Fibroblast of lung (primary cell): Measurements from ENCODE around the gene SLMAP. TPM values are rescaled to one million over a fixed set of nuclear protein-coding genes. Genes with fewer than 3 reads are reported as not detected.
A peak's percentile ranks its signal among the peaks of the same experiment; 100 is the strongest.

Experiments
- DNase-seq, 2 donors: peaks; one replicate each; pipeline versions ENCODE4 v3.0.0 to v3.0.0-alpha.2; 2010; ENCODE audit warnings: low read depth in 2 of 2
- H2AFZ ChIP-seq: 2 replicates; pipeline ENCODE4 v1.5.1; 2012; ENCODE audit warnings: low read length, control low read depth, inconsistent platforms
- H3K27ac ChIP-seq: 2 replicates; pipeline ENCODE4 v1.5.1; 2011; ENCODE audit warnings: low read length, control low read depth; ENCODE audit not compliant: insufficient read depth
- H3K27me3 ChIP-seq: 2 replicates; pipeline ENCODE4 v1.5.1; 2011; ENCODE audit warnings: mild to moderate bottlenecking, low read length; ENCODE audit not compliant: control insufficient read depth, insufficient read depth
- H3K36me3 ChIP-seq: 2 replicates; pipeline ENCODE4 v1.5.1; 2011; ENCODE audit warnings: low read length; ENCODE audit not compliant: control insufficient read depth, insufficient read depth
- H3K4me1 ChIP-seq: 2 replicates; pipeline ENCODE4 v1.5.1; 2011; ENCODE audit warnings: low read length; ENCODE audit not compliant: control insufficient read depth, insufficient read depth; ENCODE audit errors: extremely low read depth
- H3K4me2 ChIP-seq: 2 replicates; pipeline ENCODE4 v1.5.1; 2011; ENCODE audit warnings: low read length, control low read depth; ENCODE audit not compliant: insufficient read depth; ENCODE audit errors: extremely low read depth
- H3K4me3 ChIP-seq, 4 experiments: fragments of 200-600 bp in 1 of 4; sonication (generic) in 1 of 4; replicated peaks in 1 of 4; 2 replicates each; pipeline ENCODE4 v1.5.1; 2011 to 2016; ENCODE audit warnings: low read length in 4 of 4, low read depth in 3 of 4, mild to moderate bottlenecking in 3 of 4, control low read depth in 2 of 4, inconsistent platforms in 1 of 4, mixed read lengths in 1 of 4; ENCODE audit not compliant: insufficient read depth in 1 of 4; ENCODE audit errors: control extremely low read depth in 1 of 4
- H3K79me2 ChIP-seq: 2 replicates; pipeline ENCODE4 v1.5.1; 2012; ENCODE audit warnings: mild to moderate bottlenecking, low read length, inconsistent platforms; ENCODE audit not compliant: control insufficient read depth, insufficient read depth
- H3K9ac ChIP-seq: 2 replicates; pipeline ENCODE4 v1.5.1; 2011; ENCODE audit warnings: mild to moderate bottlenecking, low read length, control low read depth; ENCODE audit not compliant: insufficient read depth
- H3K9me3 ChIP-seq: 2 replicates; pipeline ENCODE4 v1.5.1; 2012; ENCODE audit warnings: low read depth, low read length; ENCODE audit not compliant: control insufficient read depth, insufficient read depth
- H4K20me1 ChIP-seq: 2 replicates; pipeline ENCODE4 v1.5.1; 2011; ENCODE audit warnings: low read length; ENCODE audit not compliant: control insufficient read depth, insufficient read depth; ENCODE audit errors: extremely low read depth
- CTCF ChIP-seq, 2 donors: IDR thresholded peaks in 1 of 2; conservative IDR thresholded peaks in 1 of 2; 1 replicate in 1 of 2; 2 replicates in 1 of 2; pipeline ENCODE4 v1.5.1; 2011 to 2012; ENCODE audit warnings: low read length in 2 of 2, control low read depth in 1 of 2, inconsistent platforms in 1 of 2, low read depth in 1 of 2, mild to moderate bottlenecking in 1 of 2
- EZH2 ChIP-seq: IDR thresholded peaks from 2 replicates; pipeline ENCODE4 v1.5.1; 2012; ENCODE audit warnings: low read length, control low read depth, mild to moderate bottlenecking; ENCODE audit errors: missing control alignments
- polyA plus RNA-seq, 2 donors: library from polyadenylated mRNA; depleted of rRNA in 1 of 2; stranded (reverse) in 1 of 2; unstranded in 1 of 2; fragments of >200 nt; gene quantifications; 2 replicates each; pipeline ENCODE4 v1.2.1, GENCODE V29; 2011 to 2012; ENCODE audit warnings: missing spikeins in 1 of 2
- total RNA-seq: library from RNA; depleted of rRNA; stranded (reverse); fragments of >200 nt; gene quantifications from 2 replicates; pipeline ENCODE4 v1.2.1, GENCODE V29; 2014

SLMAP gene
- total and polyA plus RNA-seq, 2 donors (not counting 1 experiment from before 2014, with no cell fraction given): 35.3 to 55.5 TPM

DNA sequence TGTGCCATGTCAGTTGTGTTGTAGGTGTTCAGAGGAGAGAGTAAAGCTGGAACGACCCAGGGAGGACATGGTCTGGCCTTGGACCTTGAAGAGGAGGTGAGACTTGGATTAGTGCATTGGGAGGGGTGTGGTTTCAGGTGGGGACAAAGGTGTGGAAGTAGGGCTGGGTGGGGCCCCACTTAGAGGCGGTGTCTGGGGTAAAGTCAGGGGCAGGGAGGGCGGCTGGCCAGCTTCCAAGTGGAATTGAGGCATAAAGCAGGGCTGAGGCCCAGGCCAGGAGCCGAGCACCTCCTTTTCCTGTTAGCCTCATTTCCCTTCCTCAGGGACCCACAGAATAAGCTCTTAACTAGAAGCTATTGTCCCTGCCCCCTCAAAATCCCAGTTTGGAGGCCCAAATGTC is 215.9 kb downstream of the SLMAP start:
- Histone ChIP-seq H3K4me2 (no peak overlapping the region), H3K4me3 (no peak overlapping the region), H3K27ac (no peak overlapping the region), H4K20me1 (no peaks in the 10 kb centered on the region), H3K79me2 (no peaks in the 10 kb centered on the region), H3K4me1 (peaks cover 16% of the 10 kb centered on the region), H3K9me3 (no peaks in the 10 kb centered on the region), H3K27me3 (no peaks in the 10 kb centered on the region), H2AFZ (no peak overlapping the region), H3K9ac (no peak overlapping the region), H3K36me3 (no peaks in the 10 kb centered on the region)
- no peak for DNase-seq
- TF ChIP-seq EZH2 (no peak), CTCF (conservative IDR thresholded peaks at IDR 0.05 in 1 of 2, IDR thresholded peaks at IDR 0.05 in 1 of 2; ENCODE audit: low read depth in 1 of 2, low read length in 2 of 2) (no peak)

GRCh38 chr3:57972531-57973111 is 216.5 kb downstream of the SLMAP start:
- no peaks in the 10 kb centered on the region for H3K79me2 ChIP-seq
- H3K36me3 ChIP-seq: no peaks in the 10 kb centered on the region
- TF ChIP-seq CTCF (conservative IDR thresholded peaks at IDR 0.05 in 1 of 2, IDR thresholded peaks at IDR 0.05 in 1 of 2; ENCODE audit: low read depth in 1 of 2, low read length in 2 of 2): no peak
- TF ChIP-seq EZH2: no peak
- no peaks in the 10 kb centered on the region for H4K20me1 ChIP-seq
- no peaks in the 10 kb centered on the region for H3K9me3 ChIP-seq
- no peak overlapping the region for H3K4me2 ChIP-seq
- no peaks in the 10 kb centered on the region for H3K27me3 ChIP-seq
- no peak overlapping the region for H2AFZ ChIP-seq
- H3K4me1 ChIP-seq: peaks cover 16% of the 10 kb centered on the region
- no peak overlapping the region for H3K9ac ChIP-seq
- H3K4me3 ChIP-seq: no peak overlapping the region
- DNase-seq: no peak
- no peak overlapping the region for H3K27ac ChIP-seq

DNA sequence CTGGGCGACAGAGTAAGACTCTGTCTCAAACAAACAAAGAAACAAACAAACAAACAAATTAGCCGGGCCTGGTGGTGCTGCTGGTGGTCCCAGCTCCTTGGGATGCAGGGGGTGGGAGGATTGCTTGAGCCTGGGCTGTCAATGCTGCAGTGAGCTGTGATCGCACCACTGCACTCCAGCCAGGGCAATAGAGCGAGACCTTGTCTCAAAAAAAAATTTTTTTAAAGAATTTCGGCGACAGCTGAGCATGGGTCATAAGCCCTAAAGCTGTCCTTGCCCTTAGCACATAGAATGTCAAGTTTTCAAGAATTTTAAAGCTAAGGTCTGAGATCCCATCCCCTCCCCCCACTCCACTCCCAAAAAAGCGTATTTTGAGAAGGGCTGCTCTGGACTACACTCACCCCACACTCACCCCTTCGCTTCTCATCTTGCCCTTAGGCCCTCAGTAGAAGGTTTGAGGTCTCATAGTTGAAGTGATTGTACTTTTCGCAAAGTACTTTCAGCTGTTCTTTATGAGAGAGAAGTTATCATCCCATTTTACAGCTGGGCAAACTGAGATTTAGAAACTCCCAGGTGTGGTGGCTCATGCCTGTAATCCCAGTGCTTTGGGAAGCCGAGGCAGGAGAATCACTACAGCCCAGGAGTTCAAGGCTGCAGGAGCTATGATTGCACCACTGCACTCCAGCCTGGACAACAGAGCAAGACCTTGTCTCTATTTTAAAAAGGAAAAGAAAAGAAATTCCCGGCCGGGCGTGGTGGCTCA is 217.8 kb downstream of the SLMAP start:
- H3K4me3 ChIP-seq: no peak overlapping the region
- H3K4me2 ChIP-seq: no peak overlapping the region
- no peaks in the 10 kb centered on the region for H4K20me1 ChIP-seq
- peaks cover 21% of the 10 kb centered on the region for H3K4me1 ChIP-seq
- no peaks in the 10 kb centered on the region for H3K79me2 ChIP-seq
- H3K27me3 ChIP-seq: no peaks in the 10 kb centered on the region
- H3K36me3 ChIP-seq: no peaks in the 10 kb centered on the region
- DNase-seq: no peak
- TF ChIP-seq CTCF (conservative IDR thresholded peaks at IDR 0.05 in 1 of 2, IDR thresholded peaks at IDR 0.05 in 1 of 2; ENCODE audit: low read depth in 1 of 2, low read length in 2 of 2): no peak
- TF ChIP-seq EZH2: no peak
- no peak overlapping the region for H2AFZ ChIP-seq
- no peak overlapping the region for H3K9ac ChIP-seq
- peak overlapping the region; percentile 75 for H3K27ac ChIP-seq
- no peaks in the 10 kb centered on the region for H3K9me3 ChIP-seq
